SU-DHL-6 (cell line): ENCODE data around the gene CLDN3.

Experiments used
- H2AFZ ChIP-seq: fragments of 200-600 bp; sonication (generic); 2 replicates; pipeline ENCODE4 v1.6.1; 2014; ENCODE audit warnings: low read depth, mild to moderate bottlenecking, moderate library complexity, mixed read lengths, antibody characterized with exemption, low read length; ENCODE audit not compliant: severe bottlenecking
- H3F3A ChIP-seq: fragments of 200-600 bp; shearing (Covaris generic); 2 replicates; pipeline ENCODE4 v1.6.0; 2016; ENCODE audit warnings: antibody characterized with exemption, mild to moderate bottlenecking; ENCODE audit not compliant: insufficient read depth
- H3K27ac ChIP-seq: fragments of 200-600 bp; sonication (generic); 2 replicates; pipeline ENCODE4 v1.5.1; 2016; ENCODE audit warnings: low read depth, mild to moderate bottlenecking, low read length, moderate library complexity, mixed read lengths
- H3K27me3 ChIP-seq: fragments of 200-600 bp; sonication (generic), shearing (Covaris generic); 2 replicates; pipeline ENCODE4 v1.6.0; 2014; ENCODE audit warnings: mild to moderate bottlenecking, low read length
- H3K36me3 ChIP-seq: fragments of 200-600 bp; sonication (generic); 2 replicates; pipeline ENCODE4 v1.6.1; 2014; ENCODE audit warnings: mild to moderate bottlenecking, low read length, mixed read lengths
- H3K4me2 ChIP-seq: fragments of 300-600, 200-600 bp; shearing (Covaris generic), sonication (generic); 2 replicates; pipeline ENCODE4 v1.6.0; 2014; ENCODE audit warnings: low read length, low read depth, mild to moderate bottlenecking; ENCODE audit not compliant: poor library complexity, severe bottlenecking
- H3K4me3 ChIP-seq: fragments of 200-600 bp; sonication (generic); 2 replicates; pipeline ENCODE4 v1.5.1; 2014; ENCODE audit warnings: antibody characterized with exemption, low read length, mild to moderate bottlenecking, mixed read lengths; ENCODE audit not compliant: insufficient read depth, poor library complexity, severe bottlenecking
- H3K79me2 ChIP-seq: fragments of 200-600 bp; sonication (generic); 2 replicates; pipeline ENCODE4 v1.6.1; 2014; ENCODE audit warnings: mild to moderate bottlenecking, low read length, moderate library complexity; ENCODE audit not compliant: insufficient read depth
- H3K9ac ChIP-seq: fragments of 200-600 bp; sonication (generic); 2 replicates; pipeline ENCODE4 v1.7.0; 2014; ENCODE audit warnings: mild to moderate bottlenecking, low read length
- H3K9me2 ChIP-seq: fragments of 200-600 bp; sonication (generic); replicated peaks from 2 replicates; pipeline ENCODE4 v1.6.1; 2014; ENCODE audit warnings: low read length; ENCODE audit not compliant: insufficient read depth
- H3K9me3 ChIP-seq: fragments of 200-600 bp; sonication (generic); 2 replicates; pipeline ENCODE4 v1.6.1; 2014; ENCODE audit warnings: low read length, mixed read lengths; ENCODE audit not compliant: insufficient read depth
- H4K20me1 ChIP-seq: fragments of 200-600 bp; sonication (generic); 2 replicates; pipeline ENCODE4 v1.6.1; 2014; ENCODE audit warnings: low read depth, mild to moderate bottlenecking, antibody characterized with exemption, low read length, moderate library complexity, mixed read lengths
- CTCF ChIP-seq: fragments of 200-600 bp; sonication (generic); IDR thresholded peaks from one replicate; pipeline ENCODE4 v1.5.1; 2017; ENCODE audit warnings: antibody characterized with exemption, mild to moderate bottlenecking, low read length, moderate library complexity; ENCODE audit not compliant: insufficient read depth, poor library complexity, severe bottlenecking
- EZH2phosphoT487 ChIP-seq: fragments of 200-600 bp; sonication (generic), shearing (Covaris generic); conservative IDR thresholded peaks from 2 replicates; pipeline ENCODE4 v1.6.1; 2018; ENCODE audit warnings: mild to moderate bottlenecking, antibody characterized with exemption, low read length, moderate library complexity, mixed read lengths

Gene CLDN3

GRCh38 chr7:73746378-73746777 is 23.7 kb downstream of the CLDN3 start:
- H3K79me2 ChIP-seq: no peaks in the 10 kb centered on the region
- no peaks in the 10 kb centered on the region for H3F3A ChIP-seq
- TF ChIP-seq CTCF (no peak), EZH2phosphoT487 (no peak)
- no peak overlapping the region for H3K4me2 ChIP-seq
- no peaks in the 10 kb centered on the region for H3K9me2 ChIP-seq
- H4K20me1 ChIP-seq: no peaks in the 10 kb centered on the region
- H3K36me3 ChIP-seq: no peaks in the 10 kb centered on the region
- H3K27me3 ChIP-seq: no peaks in the 10 kb centered on the region
- no peak overlapping the region for H3K27ac ChIP-seq
- H3K4me3 ChIP-seq: no peak overlapping the region
- no peak overlapping the region for H2AFZ ChIP-seq
- no peaks in the 10 kb centered on the region for H3K9me3 ChIP-seq
- H3K9ac ChIP-seq: no peak overlapping the region

- no peaks in the 10 kb centered on the region for H3K27me3 ChIP-seq
- H3K9ac ChIP-seq: no peak overlapping the region
- H3K9me2 ChIP-seq: no peaks in the 10 kb centered on the region
- no peak for TF ChIP-seq CTCF
- TF ChIP-seq EZH2phosphoT487: no peak
- peaks cover 4% of the 10 kb centered on the region; the same call in 1 of the 2 replicates for H3K79me2 ChIP-seq
- H3F3A ChIP-seq: no peaks in the 10 kb centered on the region
- H2AFZ ChIP-seq: no peak overlapping the region
- H3K27ac ChIP-seq: no peak overlapping the region
- no peaks in the 10 kb centered on the region for H4K20me1 ChIP-seq
- H3K4me3 ChIP-seq: no peak overlapping the region
- no peaks in the 10 kb centered on the region for H3K36me3 ChIP-seq
- no peaks in the 10 kb centered on the region for H3K9me3 ChIP-seq
- H3K4me2 ChIP-seq: no peak overlapping the region
These were observed 27.1 kb downstream of the CLDN3 start for GRCh38 chr7:73742753-73743641.

GRCh38 chr7:73742338-73742752 is 27.7 kb downstream of the CLDN3 start:
- Histone ChIP-seq H4K20me1 (0 out of 2 replicates have a peak, but pooled peaks cover 3% of the 10 kb centered on the region), H2AFZ (no peak overlapping the region), H3K4me2 (no peak overlapping the region), H3K9ac (no peak overlapping the region), H3K79me2 (peaks cover 9% of the 10 kb centered on the region; the same call in 1 of the 2 replicates), H3K9me3 (no peaks in the 10 kb centered on the region), H3K27me3 (no peaks in the 10 kb centered on the region), H3K9me2 (no peaks in the 10 kb centered on the region), H3F3A (no peaks in the 10 kb centered on the region), H3K27ac (no peak overlapping the region), H3K4me3 (no peak overlapping the region), H3K36me3 (no peaks in the 10 kb centered on the region)
- TF ChIP-seq CTCF (no peak), EZH2phosphoT487 (no peak)
